Thyroid gland (tissue), 4 donors: Measurements from ENCODE around the gene KRT81. TPM values are rescaled to one million over a fixed set of nuclear protein-coding genes. Genes with fewer than 3 reads are reported as not detected.
A peak's percentile ranks its signal among the peaks of the same experiment; 100 is the strongest.
"Not testable (repeated sequence)": the region's sequence is repeated elsewhere in the genome, so short reads cannot be mapped to it uniquely, and the experiment has no call there.

Experiments used
- DNase-seq, 2 donors: peaks; one replicate each; pipeline ENCODE4 v3.0.0-alpha.2; 2019
- H3K27ac ChIP-seq, 3 donors: fragments of 200-600 bp; sonication (generic); 1 replicate in 2 of 3; 2 replicates in 1 of 3; pipeline ENCODE4 v1.5.1; 2016 to 2019; ENCODE audit warnings: mild to moderate bottlenecking in 1 of 3, moderate library complexity in 1 of 3
- H3K27me3 ChIP-seq: fragments of 200-600 bp; sonication (generic); one replicate; pipeline ENCODE4 v1.5.1; 2019
- H3K36me3 ChIP-seq, 2 donors: fragments of 200-600 bp; sonication (generic); one replicate each; pipeline ENCODE4 v1.5.1; 2016 to 2019
- H3K4me1 ChIP-seq, 2 donors: fragments of 200-600 bp; sonication (generic); one replicate each; pipeline ENCODE4 v1.5.1; 2017 to 2019
- H3K4me3 ChIP-seq, 3 donors: fragments of 200-600 bp; sonication (generic); replicated peaks in 1 of 3; 1 replicate in 2 of 3; 2 replicates in 1 of 3; pipeline ENCODE4 v1.5.1; 2016; ENCODE audit warnings: mild to moderate bottlenecking in 1 of 3
- H3K9me3 ChIP-seq: fragments of 200-600 bp; sonication (generic); one replicate; pipeline ENCODE4 v1.5.1; 2017
- POLR2A ChIP-seq, 2 donors: fragments of 450-650 bp; IDR thresholded peaks; one replicate each; pipeline ENCODE4 v1.6.1; 2017; ENCODE audit warnings: antibody characterized with exemption in 2 of 2, mild to moderate bottlenecking in 2 of 2, moderate library complexity in 1 of 2
- WGBS, 2 donors: methylation state at CpG; one replicate each; pipeline ENCODE4 v1.1.5; 2017; 5-methylcytosine and 5-hydroxymethylcytosine counted together
- intact Hi-C: fragments of 100-400 bp; cut with DNase I; formaldehyde crosslinking; loops from one replicate; pipeline ENCODE4 v1.15.1; 2023
- total RNA-seq, 4 donors: library from RNA; depleted of rRNA; stranded (reverse); fragments of >200 nt; gene quantifications; one replicate each; pipeline ENCODE4 v1.2.3, GENCODE V29; 2016
- TF ChIP-seq, protein P1 (sequence below), 6 experiments: fragments of 200-600 bp in 3 of 6; fragments of 450-650 bp in 3 of 6; sonication (generic) in 3 of 6; IDR thresholded peaks; one replicate each; pipeline ENCODE4 v1.5.1; 2016 to 2019; ENCODE audit warnings: antibody characterized with exemption in 6 of 6, mild to moderate bottlenecking in 2 of 6, inconsistent platforms in 1 of 6, moderate library complexity in 1 of 6

The KRT81 gene
- total RNA-seq, 4 donors from 2014 or later: 0.11 to 0.71 TPM; not detected in 2

DNA sequence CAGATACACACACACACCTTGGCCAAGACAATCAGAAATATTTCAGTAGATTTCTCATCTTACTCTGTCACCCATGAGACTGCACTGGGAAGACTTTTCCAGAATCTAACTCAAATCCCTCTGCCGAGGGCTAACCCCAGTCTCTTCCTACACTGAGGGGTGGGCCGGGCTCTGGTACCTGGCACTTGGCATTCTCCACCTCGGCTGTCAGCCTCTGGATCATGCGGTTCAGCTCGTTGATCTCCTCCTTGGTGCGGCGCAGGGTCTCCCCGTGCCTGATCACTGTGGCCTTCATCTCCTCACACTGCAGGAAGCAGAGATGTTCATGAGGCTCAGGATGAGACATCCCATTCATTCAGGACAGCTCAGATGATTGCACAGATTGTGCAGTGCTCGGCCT is 25.0 kb upstream of the KRT81 start:
- H3K36me3 ChIP-seq: no peaks in the 10 kb centered on the region
- H3K27ac ChIP-seq: no peak overlapping the region
- H3K4me3 ChIP-seq: no peak overlapping the region
- no peak for DNase-seq
- WGBS, 2 donors: 76 to 93% methylated on average over 6 to 9 of the region's 9 CpGs
- H3K27me3 ChIP-seq: no peaks in the 10 kb centered on the region
- TF ChIP-seq POLR2A (IDR thresholded peaks at IDR 0.05): no peak
- TF ChIP-seq, protein P1, sequence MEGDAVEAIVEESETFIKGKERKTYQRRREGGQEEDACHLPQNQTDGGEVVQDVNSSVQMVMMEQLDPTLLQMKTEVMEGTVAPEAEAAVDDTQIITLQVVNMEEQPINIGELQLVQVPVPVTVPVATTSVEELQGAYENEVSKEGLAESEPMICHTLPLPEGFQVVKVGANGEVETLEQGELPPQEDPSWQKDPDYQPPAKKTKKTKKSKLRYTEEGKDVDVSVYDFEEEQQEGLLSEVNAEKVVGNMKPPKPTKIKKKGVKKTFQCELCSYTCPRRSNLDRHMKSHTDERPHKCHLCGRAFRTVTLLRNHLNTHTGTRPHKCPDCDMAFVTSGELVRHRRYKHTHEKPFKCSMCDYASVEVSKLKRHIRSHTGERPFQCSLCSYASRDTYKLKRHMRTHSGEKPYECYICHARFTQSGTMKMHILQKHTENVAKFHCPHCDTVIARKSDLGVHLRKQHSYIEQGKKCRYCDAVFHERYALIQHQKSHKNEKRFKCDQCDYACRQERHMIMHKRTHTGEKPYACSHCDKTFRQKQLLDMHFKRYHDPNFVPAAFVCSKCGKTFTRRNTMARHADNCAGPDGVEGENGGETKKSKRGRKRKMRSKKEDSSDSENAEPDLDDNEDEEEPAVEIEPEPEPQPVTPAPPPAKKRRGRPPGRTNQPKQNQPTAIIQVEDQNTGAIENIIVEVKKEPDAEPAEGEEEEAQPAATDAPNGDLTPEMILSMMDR (IDR thresholded peaks at IDR 0.05): no peak
- no peaks in the 10 kb centered on the region for H3K9me3 ChIP-seq
- H3K4me1 ChIP-seq: peaks cover 3 to 6% of the 10 kb centered on the region in 2 donors
- intact Hi-C loops: no loop called here

DNA sequence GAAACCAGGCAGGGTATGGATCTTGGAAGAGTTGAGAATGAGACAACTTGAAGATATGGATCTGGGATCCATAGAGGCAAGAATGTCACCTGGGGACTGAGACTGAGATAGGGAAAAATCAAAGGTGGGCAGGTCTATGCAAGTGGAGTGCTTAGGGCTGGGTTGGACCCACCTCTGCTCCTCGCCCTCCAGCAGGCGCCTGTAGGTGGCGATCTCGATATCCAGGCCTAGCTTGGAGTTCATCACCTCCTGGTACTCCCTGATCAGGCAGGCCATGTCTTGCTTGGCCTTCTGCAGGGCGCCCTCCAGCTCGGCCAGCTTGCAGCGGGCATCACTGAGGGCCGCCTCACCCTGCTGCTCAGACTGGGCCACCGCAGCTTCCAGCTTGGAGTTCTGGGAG is 24.4 kb upstream of the KRT81 start:
- H3K27me3 ChIP-seq, H3K4me3 ChIP-seq, H3K9me3 ChIP-seq, intact Hi-C loops, H3K36me3 ChIP-seq, H3K4me1 ChIP-seq, H3K27ac ChIP-seq: not testable (repeated sequence)
- WGBS, 2 donors: 62 to 84% methylated on average over 5 to 9 of the region's 9 CpGs
- DNase-seq: peak in 1 of 2 donors; percentile 19
- TF ChIP-seq, protein P1 (IDR thresholded peaks at IDR 0.05): peak in 1 of 6 experiments; percentile 14

DNA sequence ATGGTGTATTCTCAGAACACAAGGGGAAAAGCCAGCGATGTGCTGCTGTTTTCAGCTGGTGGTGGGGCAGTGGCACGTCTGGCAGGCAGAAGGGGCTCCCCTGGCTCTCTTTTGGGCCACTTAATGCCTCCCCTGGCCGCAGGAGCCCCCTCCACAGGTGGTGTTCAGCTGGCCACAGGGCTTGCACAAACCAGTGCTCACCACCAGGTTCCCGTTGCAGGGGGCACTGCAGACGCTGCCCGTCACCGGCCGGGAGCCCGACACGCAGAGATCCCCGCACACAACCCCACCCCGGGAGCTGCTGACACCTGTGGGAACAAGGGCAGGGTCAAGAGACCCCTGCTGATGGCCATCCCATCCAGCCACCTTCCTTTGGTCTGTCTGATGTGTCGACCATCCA is 23.2 kb upstream of the KRT81 start:
- Histone ChIP-seq H3K36me3 (no peaks in the 10 kb centered on the region), H3K4me1 (peaks cover under 1 to 4% of the 10 kb centered on the region in 2 donors), H3K27ac (no peak overlapping the region), H3K9me3 (no peaks in the 10 kb centered on the region), H3K4me3 (no peak overlapping the region), H3K27me3 (no peaks in the 10 kb centered on the region)
- DNase-seq: no peak
- WGBS, 2 donors: 87 to 88% methylated on average over 6 to 10 of the region's 13 CpGs
- intact Hi-C loops: no loop called here
- TF ChIP-seq POLR2A (IDR thresholded peaks at IDR 0.05): no peak

DNA sequence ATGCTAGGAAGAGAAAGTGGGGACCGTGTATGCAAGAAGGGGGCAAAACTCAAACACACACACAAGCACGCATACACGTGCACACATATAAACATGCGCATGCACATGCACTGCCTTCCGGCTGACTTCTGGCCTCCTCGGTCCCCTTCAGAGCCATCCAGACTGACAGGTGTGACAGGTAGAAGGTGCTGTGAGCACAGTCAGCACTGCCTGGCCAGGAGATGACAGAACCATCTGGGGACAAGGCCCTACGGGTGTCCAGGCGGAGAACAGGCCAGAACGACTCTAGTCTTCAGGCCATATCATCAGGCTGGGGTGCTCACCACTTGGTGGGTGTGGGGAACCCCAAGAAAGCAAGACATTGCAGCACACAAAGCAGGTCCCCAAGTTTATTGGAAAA is 22.6 kb upstream of the KRT81 start:
- TF ChIP-seq, protein P1 (IDR thresholded peaks at IDR 0.05): no peak
- TF ChIP-seq POLR2A (IDR thresholded peaks at IDR 0.05): no peak
- intact Hi-C loops: no loop called here

DNA sequence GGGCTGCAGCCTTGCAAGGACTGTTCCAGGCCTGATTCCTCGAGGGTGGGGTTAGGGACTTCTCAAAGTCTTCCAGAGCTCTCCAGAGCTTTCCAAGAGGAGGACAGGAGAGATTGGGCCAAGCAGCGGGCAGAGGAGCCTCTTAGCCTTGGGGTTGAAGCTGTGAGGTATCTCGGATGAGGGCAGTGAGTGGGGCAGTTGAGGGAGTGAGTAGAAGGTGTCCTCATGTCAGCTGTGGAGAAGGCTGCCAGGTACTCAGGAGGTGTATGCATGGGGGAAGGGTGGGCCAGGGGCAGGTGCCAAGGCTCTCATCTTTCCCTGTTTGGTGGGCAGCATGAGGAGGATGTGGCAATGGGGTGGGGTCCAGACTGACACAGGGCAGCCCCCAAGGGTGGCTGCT is 22.1 kb upstream of the KRT81 start:
- intact Hi-C loops: no loop called here
- 68 to 76% methylated on average over 3 of the region's 3 CpGs for WGBS, 2 donors
- H3K36me3 ChIP-seq: no peaks in the 10 kb centered on the region
- no peaks in the 10 kb centered on the region for H3K9me3 ChIP-seq
- DNase-seq: no peak
- no peak overlapping the region for H3K27ac ChIP-seq
- H3K4me1 ChIP-seq: peaks cover 11 to 14% of the 10 kb centered on the region in 2 donors
- TF ChIP-seq POLR2A (IDR thresholded peaks at IDR 0.05): no peak
- TF ChIP-seq, protein P1 (IDR thresholded peaks at IDR 0.05): no peak
- H3K27me3 ChIP-seq: no peaks in the 10 kb centered on the region
- no peak overlapping the region for H3K4me3 ChIP-seq

More for the DNA sequence above, 22.6 kb upstream of the KRT81 start:
- H3K27ac ChIP-seq: no peak overlapping the region
- 87 to 89% methylated on average over 8 to 9 of the region's 9 CpGs for WGBS, 2 donors
- H3K27me3 ChIP-seq: no peaks in the 10 kb centered on the region
- H3K36me3 ChIP-seq: no peaks in the 10 kb centered on the region
- no peak overlapping the region for H3K4me3 ChIP-seq
- peaks cover 6 to 10% of the 10 kb centered on the region in 2 donors for H3K4me1 ChIP-seq
- H3K9me3 ChIP-seq: no peaks in the 10 kb centered on the region
- DNase-seq: no peak

DNA sequence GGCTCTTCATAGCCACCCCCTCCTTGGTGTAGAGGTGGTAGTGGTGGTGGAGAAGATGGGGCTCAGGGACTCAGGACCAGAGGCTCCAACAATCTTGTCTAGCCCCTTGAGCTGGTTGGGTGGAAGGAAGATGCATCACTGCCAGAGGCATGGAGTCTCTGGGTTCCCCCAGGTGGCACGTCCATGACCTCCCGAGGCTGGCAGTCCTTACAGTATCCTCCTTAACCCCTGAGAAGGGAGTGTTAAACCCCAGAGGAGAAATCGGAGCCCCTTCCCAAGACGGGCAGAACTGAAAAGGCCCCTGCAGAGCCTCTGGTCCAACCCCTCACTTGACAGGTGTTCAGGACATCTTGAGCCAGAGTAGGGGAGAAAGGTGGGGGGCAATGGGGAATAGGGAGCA is 20.8 kb upstream of the KRT81 start:
- Histone ChIP-seq H3K9me3 (no peaks in the 10 kb centered on the region), H3K27ac (no peak overlapping the region), H3K27me3 (no peaks in the 10 kb centered on the region), H3K4me3 (no peak overlapping the region), H3K4me1 (peaks cover 16 to 20% of the 10 kb centered on the region in 2 donors), H3K36me3 (no peaks in the 10 kb centered on the region)
- no peak for DNase-seq
- TF ChIP-seq, protein P1 (IDR thresholded peaks at IDR 0.05): no peak
- TF ChIP-seq POLR2A (IDR thresholded peaks at IDR 0.05): no peak
- WGBS, 2 donors: 73 to 77% methylated on average over 4 of the region's 4 CpGs
- intact Hi-C loops: no loop called here
